ENCODE data around the gene CRACR2B. TPM values are rescaled to one million over a fixed set of nuclear protein-coding genes. Genes with fewer than 3 reads are reported as not detected.

Gene CRACR2B
- total and polyA plus RNA-seq, 2 of the 13 experiments (the other 11 are each of a cell fraction or from before 2014, with no cell fraction given), result 14.9 to 21.0 TPM

DNA sequence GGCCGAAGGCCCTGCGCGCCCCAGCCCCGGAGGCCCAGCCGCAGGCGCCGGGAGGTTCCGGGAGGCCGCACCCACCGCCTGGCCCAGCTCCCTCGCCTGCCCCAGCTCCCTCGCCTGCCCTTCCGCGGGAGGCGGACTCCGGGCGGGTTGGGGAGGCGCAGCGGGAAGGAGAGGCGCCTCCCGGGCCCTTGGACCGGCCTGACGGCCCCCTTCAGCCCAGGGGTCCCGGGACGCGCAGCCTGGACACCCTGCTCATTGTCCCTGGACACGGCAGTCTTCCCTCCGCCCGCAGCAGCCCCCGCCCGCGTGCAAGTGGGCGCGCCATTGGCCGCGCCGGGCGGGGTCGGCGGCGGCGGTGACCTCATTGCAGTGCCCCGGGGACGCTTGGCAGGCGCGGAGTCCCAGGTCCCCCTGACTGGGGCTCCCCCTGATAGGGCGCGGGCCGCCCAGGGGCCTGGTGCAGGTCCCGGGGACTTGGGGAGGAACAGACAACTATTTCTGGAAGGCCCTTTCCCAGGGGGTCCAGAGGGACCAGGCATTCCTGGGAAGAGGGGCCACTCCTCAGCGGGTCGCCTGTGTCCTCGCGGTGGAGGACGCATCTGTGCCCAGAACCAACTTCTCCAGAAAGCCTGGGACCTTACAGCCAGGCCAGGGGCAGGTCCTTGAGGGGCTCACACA, 5.5 kb downstream of the CRACR2B start (continued):
- TF ChIP-seq, protein P1, sequence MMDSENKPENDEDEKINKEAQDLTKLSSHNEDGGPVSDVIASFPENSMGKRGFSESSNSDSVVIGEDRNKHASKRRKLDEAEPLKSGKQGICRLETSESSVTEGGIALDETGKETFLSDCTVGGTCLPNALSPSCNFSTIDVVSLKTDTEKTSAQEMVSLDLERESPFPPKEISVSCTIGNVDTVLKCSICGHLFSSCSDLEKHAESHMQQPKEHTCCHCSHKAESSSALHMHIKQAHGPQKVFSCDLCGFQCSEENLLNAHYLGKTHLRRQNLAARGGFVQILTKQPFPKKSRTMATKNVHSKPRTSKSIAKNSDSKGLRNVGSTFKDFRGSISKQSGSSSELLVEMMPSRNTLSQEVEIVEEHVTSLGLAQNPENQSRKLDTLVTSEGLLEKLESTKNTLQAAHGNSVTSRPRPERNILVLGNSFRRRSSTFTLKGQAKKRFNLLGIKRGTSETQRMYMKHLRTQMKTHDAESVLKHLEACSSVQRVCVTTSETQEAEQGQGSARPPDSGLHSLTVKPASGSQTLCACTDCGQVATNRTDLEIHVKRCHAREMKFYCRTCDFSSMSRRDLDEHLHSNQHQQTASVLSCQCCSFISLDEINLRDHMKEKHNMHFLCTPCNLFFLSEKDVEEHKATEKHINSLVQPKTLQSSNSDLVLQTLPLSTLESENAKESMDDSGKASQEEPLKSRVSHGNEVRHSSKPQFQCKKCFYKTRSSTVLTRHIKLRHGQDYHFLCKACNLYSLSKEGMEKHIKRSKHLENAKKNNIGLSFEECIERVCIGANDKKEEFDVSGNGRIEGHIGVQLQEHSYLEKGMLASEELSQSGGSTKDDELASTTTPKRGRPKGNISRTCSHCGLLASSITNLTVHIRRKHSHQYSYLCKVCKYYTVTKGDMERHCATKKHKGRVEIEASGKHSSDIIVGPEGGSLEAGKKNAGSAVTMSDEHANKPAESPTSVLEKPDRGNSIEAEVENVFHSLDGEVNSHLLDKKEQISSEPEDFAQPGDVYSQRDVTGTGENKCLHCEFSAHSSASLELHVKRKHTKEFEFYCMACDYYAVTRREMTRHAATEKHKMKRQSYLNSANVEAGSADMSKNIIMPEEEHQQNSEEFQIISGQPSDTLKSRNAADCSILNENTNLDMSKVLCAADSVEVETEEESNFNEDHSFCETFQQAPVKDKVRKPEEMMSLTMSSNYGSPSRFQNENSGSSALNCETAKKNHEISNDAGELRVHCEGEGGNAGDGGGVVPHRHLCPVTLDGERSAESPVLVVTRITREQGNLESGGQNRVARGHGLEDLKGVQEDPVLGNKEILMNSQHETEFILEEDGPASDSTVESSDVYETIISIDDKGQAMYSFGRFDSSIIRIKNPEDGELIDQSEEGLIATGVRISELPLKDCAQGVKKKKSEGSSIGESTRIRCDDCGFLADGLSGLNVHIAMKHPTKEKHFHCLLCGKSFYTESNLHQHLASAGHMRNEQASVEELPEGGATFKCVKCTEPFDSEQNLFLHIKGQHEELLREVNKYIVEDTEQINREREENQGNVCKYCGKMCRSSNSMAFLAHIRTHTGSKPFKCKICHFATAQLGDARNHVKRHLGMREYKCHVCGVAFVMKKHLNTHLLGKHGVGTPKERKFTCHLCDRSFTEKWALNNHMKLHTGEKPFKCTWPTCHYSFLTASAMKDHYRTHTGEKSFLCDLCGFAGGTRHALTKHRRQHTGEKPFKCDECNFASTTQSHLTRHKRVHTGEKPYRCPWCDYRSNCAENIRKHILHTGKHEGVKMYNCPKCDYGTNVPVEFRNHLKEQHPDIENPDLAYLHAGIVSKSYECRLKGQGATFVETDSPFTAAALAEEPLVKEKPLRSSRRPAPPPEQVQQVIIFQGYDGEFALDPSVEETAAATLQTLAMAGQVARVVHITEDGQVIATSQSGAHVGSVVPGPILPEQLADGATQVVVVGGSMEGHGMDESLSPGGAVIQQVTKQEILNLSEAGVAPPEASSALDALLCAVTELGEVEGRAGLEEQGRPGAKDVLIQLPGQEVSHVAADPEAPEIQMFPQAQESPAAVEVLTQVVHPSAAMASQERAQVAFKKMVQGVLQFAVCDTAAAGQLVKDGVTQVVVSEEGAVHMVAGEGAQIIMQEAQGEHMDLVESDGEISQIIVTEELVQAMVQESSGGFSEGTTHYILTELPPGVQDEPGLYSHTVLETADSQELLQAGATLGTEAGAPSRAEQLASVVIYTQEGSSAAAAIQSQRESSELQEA (CRISPR knock-in tag; IDR thresholded peaks at IDR 0.05; ENCODE audit: not compliant biosample characterization), result no peak
- no peak for TF ChIP-seq ETV6 (CRISPR knock-in tag; conservative IDR thresholded peaks at IDR 0.05)
- TF ChIP-seq TAF1 (CRISPR knock-in tag; IDR thresholded peaks at IDR 0.05), result no peak
- TF ChIP-seq, protein P2, sequence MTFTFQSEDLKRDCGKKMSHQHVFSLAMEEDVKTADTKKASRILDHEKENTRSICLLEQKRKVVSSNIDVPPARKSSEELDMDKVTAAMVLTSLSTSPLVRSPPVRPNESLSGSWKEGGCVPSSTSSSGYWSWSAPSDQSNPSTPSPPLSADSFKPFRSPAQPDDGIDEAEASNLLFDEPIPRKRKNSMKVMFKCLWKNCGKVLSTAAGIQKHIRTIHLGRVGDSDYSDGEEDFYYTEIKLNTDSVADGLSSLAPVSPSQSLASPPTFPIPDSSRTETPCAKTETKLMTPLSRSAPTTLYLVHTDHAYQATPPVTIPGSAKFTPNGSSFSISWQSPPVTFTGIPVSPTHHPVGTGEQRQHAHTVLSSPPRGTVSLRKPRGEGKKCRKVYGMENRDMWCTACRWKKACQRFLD (CRISPR knock-in tag; IDR thresholded peaks at IDR 0.05; ENCODE audit: borderline replicate concordance), result no peak
- no peak for TF ChIP-seq ATF7 (IDR thresholded peaks at IDR 0.05)
- peak; percentile 70; the same call in 1 of the 2 replicates for TF ChIP-seq ATF7 (CRISPR knock-in tag; IDR thresholded peaks at IDR 0.05)
- TF ChIP-seq FOXP1 (IDR thresholded peaks at IDR 0.05), result no peak
- no peak for TF ChIP-seq FOXP1 (CRISPR knock-in tag; IDR thresholded peaks at IDR 0.05)
- TF ChIP-seq, protein P3, sequence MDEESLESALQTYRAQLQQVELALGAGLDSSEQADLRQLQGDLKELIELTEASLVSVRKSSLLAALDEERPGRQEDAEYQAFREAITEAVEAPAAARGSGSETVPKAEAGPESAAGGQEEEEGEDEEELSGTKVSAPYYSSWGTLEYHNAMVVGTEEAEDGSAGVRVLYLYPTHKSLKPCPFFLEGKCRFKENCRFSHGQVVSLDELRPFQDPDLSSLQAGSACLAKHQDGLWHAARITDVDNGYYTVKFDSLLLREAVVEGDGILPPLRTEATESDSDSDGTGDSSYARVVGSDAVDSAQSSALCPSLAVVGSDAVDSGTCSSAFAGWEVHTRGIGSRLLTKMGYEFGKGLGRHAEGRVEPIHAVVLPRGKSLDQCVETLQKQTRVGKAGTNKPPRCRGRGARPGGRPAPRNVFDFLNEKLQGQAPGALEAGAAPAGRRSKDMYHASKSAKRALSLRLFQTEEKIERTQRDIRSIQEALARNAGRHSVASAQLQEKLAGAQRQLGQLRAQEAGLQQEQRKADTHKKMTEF (CRISPR knock-in tag; IDR thresholded peaks at IDR 0.05), result no peak; the same call in 1 of the 2 replicates
- no peak for TF ChIP-seq ZNF468 (CRISPR knock-in tag; IDR thresholded peaks at IDR 0.05)
- 0 out of 2 replicates have a peak, but pooled peaks have one; percentile 32 for TF ChIP-seq KLF6 (CRISPR knock-in tag; IDR thresholded peaks at IDR 0.05)
- TF ChIP-seq MED1 (CRISPR knock-in tag; IDR thresholded peaks at IDR 0.05), result no peak
- TF ChIP-seq, protein P4, sequence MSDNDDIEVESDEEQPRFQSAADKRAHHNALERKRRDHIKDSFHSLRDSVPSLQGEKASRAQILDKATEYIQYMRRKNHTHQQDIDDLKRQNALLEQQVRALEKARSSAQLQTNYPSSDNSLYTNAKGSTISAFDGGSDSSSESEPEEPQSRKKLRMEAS (IDR thresholded peaks at IDR 0.05), result peak; percentile 12
- TF ChIP-seq NFRKB (IDR thresholded peaks at IDR 0.05), result no peak
- TF ChIP-seq FOSL2 (CRISPR knock-in tag; IDR thresholded peaks at IDR 0.05), result no peak
- no peak for TF ChIP-seq GTF3A (CRISPR knock-in tag; conservative IDR thresholded peaks at IDR 0.05)
- no peak for TF ChIP-seq ZNF878 (CRISPR knock-in tag; IDR thresholded peaks at IDR 0.05)
- TF ChIP-seq MED8 (CRISPR knock-in tag; IDR thresholded peaks at IDR 0.05; ENCODE audit: insufficient replicate concordance), result no peak
- TF ChIP-seq, protein P5, sequence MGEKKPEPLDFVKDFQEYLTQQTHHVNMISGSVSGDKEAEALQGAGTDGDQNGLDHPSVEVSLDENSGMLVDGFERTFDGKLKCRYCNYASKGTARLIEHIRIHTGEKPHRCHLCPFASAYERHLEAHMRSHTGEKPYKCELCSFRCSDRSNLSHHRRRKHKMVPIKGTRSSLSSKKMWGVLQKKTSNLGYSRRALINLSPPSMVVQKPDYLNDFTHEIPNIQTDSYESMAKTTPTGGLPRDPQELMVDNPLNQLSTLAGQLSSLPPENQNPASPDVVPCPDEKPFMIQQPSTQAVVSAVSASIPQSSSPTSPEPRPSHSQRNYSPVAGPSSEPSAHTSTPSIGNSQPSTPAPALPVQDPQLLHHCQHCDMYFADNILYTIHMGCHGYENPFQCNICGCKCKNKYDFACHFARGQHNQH (CRISPR knock-in tag; IDR thresholded peaks at IDR 0.05), result no peak
- no peak for TF ChIP-seq ZNF17 (CRISPR knock-in tag; IDR thresholded peaks at IDR 0.05)

All from HepG2 (cell line).